Measurements from ENCODE around the gene ESPNL.

The ESPNL gene

DNA sequence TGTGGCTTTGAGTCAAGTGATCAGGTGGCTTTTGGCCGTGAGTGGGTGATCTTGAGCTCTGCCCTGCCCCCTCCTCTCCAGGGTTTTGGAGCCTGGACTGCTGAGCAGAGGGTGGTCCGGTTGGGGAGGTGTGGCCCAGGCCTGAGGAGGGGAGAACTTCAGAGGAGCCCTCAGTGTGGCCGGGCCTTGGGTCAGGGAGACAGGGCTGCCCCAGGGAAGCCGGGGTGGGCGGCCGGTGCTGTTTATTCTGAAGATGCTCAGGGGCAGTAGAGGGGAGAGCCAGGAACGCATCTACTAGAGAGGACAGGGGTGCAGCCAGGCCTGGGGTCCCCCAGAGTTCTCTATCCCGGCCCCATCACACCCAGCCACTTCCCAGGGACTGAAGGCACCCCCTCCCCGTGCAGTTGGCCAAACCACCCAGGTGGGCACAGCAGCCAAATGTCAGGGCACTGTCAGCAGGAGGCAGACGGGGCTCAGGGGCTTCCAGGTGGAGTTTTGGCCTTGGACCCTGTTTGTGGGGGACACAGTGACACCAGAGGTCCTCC lies 59.6 kb downstream of the ESPNL start:
- no peak overlapping the region for H3K27ac ChIP-seq
- no peak for TF ChIP-seq ZFX (IDR thresholded peaks at IDR 0.05)
- TF ChIP-seq, protein P1, sequence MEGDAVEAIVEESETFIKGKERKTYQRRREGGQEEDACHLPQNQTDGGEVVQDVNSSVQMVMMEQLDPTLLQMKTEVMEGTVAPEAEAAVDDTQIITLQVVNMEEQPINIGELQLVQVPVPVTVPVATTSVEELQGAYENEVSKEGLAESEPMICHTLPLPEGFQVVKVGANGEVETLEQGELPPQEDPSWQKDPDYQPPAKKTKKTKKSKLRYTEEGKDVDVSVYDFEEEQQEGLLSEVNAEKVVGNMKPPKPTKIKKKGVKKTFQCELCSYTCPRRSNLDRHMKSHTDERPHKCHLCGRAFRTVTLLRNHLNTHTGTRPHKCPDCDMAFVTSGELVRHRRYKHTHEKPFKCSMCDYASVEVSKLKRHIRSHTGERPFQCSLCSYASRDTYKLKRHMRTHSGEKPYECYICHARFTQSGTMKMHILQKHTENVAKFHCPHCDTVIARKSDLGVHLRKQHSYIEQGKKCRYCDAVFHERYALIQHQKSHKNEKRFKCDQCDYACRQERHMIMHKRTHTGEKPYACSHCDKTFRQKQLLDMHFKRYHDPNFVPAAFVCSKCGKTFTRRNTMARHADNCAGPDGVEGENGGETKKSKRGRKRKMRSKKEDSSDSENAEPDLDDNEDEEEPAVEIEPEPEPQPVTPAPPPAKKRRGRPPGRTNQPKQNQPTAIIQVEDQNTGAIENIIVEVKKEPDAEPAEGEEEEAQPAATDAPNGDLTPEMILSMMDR (conservative IDR thresholded peaks at IDR 0.05), result no peak

DNA sequence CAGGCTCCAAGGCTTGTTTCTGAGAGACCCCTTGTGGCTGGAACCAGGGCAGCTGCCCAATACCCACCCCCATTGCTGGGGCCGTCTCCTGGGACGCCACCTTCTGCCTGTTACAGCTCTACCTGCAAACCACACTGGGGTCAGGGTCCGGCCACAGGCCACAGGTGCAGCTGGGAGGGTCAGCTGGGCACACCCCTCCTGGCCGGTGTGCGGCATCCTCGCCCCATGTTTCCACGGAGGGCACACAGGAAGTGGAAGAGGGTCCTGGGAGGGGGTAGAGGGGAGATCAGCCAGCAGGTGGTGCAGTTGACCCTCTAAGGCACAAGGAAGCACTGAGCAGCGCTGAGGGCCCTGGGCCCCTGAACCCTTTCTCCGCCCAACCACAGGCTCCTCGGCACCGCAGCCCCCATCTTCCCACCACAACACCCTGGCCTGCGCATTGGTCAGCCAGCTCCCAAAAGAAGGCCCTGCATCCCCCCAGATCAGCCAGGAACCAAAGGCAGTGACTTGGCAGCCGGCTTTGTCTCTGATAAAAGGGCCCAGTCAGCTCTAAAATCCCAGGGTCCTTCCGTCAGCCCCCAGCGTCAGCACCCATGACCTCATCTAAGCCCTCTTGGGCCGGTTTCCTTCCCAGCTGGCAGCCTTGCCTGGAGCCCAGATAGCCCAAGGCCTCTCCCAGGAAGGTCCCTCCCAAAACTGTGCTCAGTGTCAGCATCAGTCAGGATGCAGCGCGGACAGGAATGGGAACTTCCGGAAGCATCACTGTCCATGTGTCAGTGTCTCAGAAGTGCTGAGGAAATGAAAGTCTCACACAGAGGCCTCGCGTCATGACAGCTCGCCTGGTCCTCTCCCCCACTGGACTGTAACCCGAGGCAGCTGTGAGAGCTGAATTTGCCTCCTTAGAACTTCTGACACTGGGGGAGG lies 60.3 kb downstream of the ESPNL start:
- H3K27ac ChIP-seq, result no peak overlapping the region
- TF ChIP-seq ZFX (IDR thresholded peaks at IDR 0.05), result no peak
- TF ChIP-seq, protein P1 (conservative IDR thresholded peaks at IDR 0.05), result no peak; the same call in 1 of the 2 replicates

DNA sequence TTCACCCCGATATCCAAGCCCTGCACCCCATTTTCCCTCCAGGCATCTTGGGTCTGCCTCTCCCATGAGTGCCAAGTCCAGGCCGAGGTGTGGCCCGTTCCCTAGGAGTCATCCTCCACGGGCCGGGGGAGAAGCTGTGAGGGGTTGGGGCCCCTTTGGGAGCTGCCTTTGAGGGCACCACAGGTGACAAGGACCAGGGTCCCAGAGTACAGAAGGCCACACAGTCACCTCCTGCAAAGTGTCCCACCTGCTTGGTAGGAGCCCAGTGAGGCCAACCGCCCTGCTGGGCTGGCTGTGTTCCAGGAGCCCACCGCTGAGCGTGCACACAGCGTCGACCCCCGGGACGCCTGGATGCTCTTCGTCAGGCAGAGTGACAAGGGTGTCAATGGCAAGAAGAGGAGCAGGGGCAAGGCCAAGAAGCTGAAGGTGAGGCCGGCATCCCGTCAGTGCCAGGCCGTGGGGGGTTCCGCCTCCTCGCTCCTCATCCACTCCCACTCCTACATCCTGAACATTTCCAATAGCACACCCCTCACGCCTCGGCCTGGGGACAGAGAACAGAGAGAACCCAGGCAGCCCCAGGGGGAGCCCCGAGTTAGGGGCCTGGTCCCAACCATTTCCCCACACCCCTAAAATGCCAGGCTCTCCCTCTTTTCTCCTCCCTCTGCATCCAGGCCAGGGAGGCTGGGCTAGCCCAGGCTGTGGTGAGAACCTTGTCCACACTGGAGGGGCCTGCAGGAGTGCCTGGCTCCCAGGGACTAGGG lies 61.3 kb downstream of the ESPNL start:
- TF ChIP-seq, protein P1 (conservative IDR thresholded peaks at IDR 0.05), result no peak
- no peak for TF ChIP-seq ZFX (IDR thresholded peaks at IDR 0.05)

DNA sequence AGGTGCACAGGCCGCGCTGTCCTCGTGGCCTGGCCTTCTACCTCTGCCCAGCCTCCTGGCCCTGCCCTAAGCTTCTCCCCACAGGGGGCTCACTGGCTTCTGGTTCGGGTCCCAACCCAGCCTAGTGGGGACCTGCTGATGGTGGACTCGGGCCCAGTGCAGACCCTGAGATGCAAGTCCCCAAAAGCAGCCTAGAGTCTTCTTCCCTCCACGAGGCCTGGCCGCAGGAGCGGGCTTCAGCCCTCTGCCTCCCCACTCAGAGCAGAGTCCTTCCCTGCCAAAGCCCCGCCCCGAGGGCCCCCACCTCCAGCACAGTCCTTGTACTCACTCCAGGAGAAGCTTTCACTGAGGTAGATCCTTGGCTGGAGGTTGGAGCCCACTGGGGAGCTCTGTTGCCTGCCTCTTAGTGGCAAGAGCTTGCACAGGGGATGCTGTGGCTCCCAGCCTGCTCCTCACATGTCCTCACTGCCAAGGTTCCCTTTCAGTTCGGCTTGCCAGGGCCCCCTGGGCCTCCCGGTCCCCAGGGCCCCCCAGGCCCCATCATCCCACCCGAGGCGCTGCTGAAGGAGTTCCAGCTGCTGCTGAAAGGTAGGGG lies 62.2 kb downstream of the ESPNL start:
- no peak overlapping the region for H3K27ac ChIP-seq
- TF ChIP-seq ZFX (IDR thresholded peaks at IDR 0.05), result no peak
- TF ChIP-seq, protein P1 (conservative IDR thresholded peaks at IDR 0.05), result no peak

More for the DNA sequence above, 61.3 kb downstream of the ESPNL start:
- H3K27ac ChIP-seq, result no peak overlapping the region

DNA sequence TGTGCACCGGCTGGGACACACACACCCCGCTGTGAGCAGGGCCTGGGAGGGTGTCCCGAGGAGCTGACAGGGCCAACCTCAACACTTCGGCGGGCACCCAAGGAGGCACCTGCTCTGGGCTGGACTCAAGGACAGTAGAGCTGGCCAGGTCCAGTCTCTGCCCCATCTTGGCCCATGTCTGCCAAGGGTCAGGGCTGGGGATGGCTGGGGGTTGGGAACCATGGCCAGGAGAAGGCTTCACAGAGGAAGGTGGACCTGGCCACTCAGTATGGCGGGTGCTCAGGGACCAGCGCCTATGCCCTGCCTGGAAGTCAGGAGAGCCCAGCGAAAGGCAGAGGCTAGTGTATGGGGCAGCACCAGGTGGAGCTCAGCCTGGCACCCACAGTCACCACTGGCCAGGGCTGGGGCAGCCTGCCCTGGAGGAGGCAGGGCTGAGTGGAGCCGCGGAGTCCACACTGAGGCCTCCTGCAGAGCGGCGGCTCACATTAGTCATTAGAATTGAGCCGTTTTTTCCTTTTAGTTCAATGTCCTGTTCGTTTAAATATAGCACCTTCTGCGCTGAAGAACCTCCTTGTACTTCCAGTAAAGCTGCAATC lies 62.8 kb downstream of the ESPNL start:
- no peak overlapping the region for H3K27ac ChIP-seq
- TF ChIP-seq, protein P1 (conservative IDR thresholded peaks at IDR 0.05), result no peak
- no peak for TF ChIP-seq ZFX (IDR thresholded peaks at IDR 0.05)

DNA sequence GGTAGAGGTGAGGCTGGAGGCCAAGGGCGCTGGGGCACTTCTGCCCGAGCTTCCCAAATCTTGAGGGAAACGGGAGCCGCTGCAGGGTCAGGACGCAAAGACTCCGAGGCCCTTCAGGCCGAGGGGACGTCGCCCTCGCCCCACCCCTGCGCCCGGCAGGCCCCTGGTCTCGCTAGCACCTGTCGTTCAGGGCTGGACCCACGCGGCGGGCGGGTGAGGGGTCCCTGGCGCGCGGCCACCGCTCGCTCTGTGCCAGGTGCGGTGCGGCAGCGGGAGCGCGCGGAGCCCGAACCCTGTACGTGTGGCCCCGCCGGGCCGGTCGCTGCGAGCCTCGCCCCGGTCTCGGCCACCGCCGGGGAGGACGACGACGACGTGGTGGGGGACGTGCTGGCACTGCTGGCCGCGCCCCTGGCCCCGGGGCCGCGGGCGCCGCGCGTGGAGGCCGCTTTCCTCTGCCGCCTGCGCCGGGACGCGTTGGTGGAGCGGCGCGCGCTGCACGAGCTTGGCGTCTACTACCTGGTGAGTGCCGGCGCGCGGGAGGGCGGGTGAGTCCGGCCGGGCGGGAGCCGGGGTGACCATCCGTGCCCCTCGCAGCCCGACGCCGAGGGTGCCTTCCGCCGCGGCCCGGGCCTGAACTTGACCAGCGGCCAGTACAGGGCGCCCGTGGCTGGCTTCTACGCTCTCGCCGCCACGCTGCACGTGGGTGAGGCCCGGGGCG lies 63.5 kb downstream of the ESPNL start:
- TF ChIP-seq, protein P1 (conservative IDR thresholded peaks at IDR 0.05), result no peak
- no peak for TF ChIP-seq ZFX (IDR thresholded peaks at IDR 0.05)
- H3K27ac ChIP-seq, result no peak overlapping the region
